Heart left ventricle (tissue), 13 donors: ENCODE measurements around the gene SLC31A2.

ENCODE experiments used
- CTCF ChIP-seq, 12 donors: fragments of 200-600 bp; sonication (generic) in 4 of 12; IDR thresholded peaks; one replicate each; pipeline versions ENCODE4 v1.5.0 to v1.8.0; 2018 to 2022; ENCODE audit warnings: antibody characterized with exemption in 12 of 12, mild to moderate bottlenecking in 5 of 12
- POLR2A ChIP-seq, 2 donors: fragments of 450-650 bp; IDR thresholded peaks; one replicate each; pipeline ENCODE4 v1.6.1; 2017; ENCODE audit warnings: antibody characterized with exemption in 2 of 2, mild to moderate bottlenecking in 2 of 2, moderate library complexity in 2 of 2
- donor health status: ischemic (EF 13 %, LVEDD 7.1; RV severe dilation, severe dysfunction).
- donor health status: DM: no; HTN: yes; CAD: no.
- donor health status: DM: no; HTN: no; CAD: no.
- donor health status: ischemic (EF 25% LVEDD 6.9; RV normal size, moderate dysfunction).
- donor health status: ischemic (EF 25% LVEDD 5.7; RV mildly dilated, moderate dysfunction).
- donor health status: ischemic (EF 35%, LVEDD 5.7; RV mildly dilated, moderate dysfunction).
- donor health status: nonischemic (EF 11% LVEDD 7.7; RV severe dilation, severe dysfunction).
- donor health status: DM: yes; HTN: yes; CAD: no.
- donor health status: PGD.
- donor health status: ischemic (EF 29% LVEDD 5.4; RV normal size, mild dysfunction).
- donor health status: nonischemic (EF 23%, LVEDD 6.1; RV moderate dilation, normal function).

- TF ChIP-seq CTCF (IDR thresholded peaks at IDR 0.05) (no peak), POLR2A (IDR thresholded peaks at IDR 0.05) (no peak)
These were observed 54.6 kb downstream of the SLC31A2 start for GRCh38 chr9:113205432-113205831.
